HUDEP-2 (cell line): ENCODE results near the gene LRRC19.
A peak's percentile ranks its signal among the peaks of the same experiment; 100 is the strongest.

Source experiments
- DNase-seq, 76 experiments: peaks; one replicate each; lab custom pipeline; 2025; ENCODE audit not compliant: unreplicated experiment in 76 of 76; lab: John Stamatoyannopoulos, UW

LRRC19 gene, protein sequence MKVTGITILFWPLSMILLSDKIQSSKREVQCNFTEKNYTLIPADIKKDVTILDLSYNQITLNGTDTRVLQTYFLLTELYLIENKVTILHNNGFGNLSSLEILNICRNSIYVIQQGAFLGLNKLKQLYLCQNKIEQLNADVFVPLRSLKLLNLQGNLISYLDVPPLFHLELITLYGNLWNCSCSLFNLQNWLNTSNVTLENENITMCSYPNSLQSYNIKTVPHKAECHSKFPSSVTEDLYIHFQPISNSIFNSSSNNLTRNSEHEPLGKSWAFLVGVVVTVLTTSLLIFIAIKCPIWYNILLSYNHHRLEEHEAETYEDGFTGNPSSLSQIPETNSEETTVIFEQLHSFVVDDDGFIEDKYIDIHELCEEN

GRCh38 chr9:27005491-27005890 lies at the start of gene LRRC19:
Gene LRRC19, minus strand, starts transcription at chr9:27005672. Its CDS starts 5,978 bp downstream, at chr9:26999694.
- no peak for DNase-seq

- DNase-seq, result no peak
Observed at GRCh38 chr9:27054841-27055240, 49.4 kb upstream of the LRRC19 start.

- DNase-seq, result no peak
Observed at GRCh38 chr9:27054125-27054524, 48.7 kb upstream of the LRRC19 start.

- no peak for DNase-seq
Observed at GRCh38 chr9:27053369-27054022, 48.0 kb upstream of the LRRC19 start.

DNA sequence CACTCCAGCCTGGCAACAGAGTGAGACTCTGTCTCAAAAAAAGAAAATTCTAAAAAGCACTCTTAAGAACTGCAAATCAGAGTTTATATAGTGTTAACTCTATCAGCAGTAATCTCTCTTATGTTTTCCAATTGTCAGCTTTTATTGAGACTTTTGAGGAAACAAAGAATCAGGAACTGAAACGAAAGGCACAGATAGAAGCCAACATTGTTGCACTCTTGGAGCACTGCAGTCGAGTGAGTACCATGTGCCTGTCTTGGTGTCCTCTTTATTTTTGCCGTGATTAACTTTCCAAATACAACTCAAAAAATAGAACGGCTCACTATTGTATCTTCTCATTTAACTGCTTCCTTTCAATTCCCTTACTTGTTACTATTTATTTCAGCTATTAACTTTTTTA lies 41.7 kb upstream of the LRRC19 start:
- DNase-seq, result no peak

DNA sequence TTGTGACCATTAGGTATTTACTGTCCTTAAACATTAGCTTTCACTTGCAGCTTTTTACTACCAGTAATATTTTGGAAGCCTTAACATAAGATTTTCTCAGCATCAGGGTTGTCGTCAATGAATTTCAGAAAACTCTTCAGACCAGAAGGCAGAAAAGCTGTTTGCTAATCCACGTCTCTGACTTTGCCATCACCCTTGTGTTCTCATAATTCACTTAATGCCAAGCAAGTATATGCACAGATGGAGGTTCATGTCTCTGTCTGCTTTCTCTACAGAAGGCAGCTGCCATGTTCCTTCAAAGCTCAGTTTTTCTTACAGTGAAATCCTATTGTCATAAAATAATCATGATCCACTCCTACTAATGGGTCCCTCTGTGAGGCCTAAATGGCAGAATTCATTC lies 37.7 kb upstream of the LRRC19 start:
- no peak for DNase-seq

GRCh38 chr9:27042476-27042875 lies 37.0 kb upstream of the LRRC19 start:
- no peak for DNase-seq

GRCh38 chr9:27041746-27042145 lies 36.3 kb upstream of the LRRC19 start:
- no peak for DNase-seq

DNA sequence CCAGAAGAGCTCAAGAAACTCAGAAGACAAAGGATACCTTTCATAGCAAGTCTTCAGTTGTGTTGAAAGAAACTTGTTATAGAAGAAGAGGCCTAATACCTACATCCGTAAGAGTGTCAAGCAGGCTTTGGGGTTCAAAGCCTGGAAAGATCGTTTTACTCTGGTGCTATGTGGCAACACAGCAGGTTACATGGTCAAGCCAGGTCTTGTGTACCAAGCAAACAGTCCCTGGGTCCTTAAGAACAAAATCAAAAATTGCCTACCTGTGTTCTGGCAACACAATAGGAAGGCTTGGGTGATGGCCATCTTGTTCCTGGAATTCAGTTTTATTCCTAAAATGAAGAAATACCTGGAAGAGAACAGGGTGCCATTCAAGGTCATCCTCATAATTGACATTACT lies 32.0 kb upstream of the LRRC19 start:
- DNase-seq, result no peak

GRCh38 chr9:27033815-27034403 lies 28.4 kb upstream of the LRRC19 start:
- DNase-seq, result peak in 59 of 76 experiments; percentile 1 to 68 (median 33)

DNA sequence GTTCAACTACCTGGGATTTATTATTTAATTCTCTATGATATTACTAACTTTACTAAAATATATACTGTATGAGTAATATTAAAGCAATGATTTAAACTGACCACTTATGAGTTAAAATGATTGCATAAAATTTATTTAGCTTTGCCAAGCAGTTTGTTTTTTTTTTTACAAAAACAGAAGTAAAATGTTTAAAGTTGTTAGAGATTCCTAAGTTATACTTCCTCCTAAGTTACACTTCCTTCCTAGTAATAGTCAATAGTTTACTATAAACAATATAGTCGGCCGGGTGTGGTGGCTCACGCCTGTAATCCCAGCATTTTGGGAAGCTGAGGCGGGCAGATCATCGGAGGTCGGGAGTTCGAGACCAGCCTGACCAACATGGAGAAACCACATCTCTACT lies 23.7 kb upstream of the LRRC19 start:
- DNase-seq, result no peak

- DNase-seq, result no peak
Observed at GRCh38 chr9:27022920-27023319, 17.4 kb upstream of the LRRC19 start.

DNA sequence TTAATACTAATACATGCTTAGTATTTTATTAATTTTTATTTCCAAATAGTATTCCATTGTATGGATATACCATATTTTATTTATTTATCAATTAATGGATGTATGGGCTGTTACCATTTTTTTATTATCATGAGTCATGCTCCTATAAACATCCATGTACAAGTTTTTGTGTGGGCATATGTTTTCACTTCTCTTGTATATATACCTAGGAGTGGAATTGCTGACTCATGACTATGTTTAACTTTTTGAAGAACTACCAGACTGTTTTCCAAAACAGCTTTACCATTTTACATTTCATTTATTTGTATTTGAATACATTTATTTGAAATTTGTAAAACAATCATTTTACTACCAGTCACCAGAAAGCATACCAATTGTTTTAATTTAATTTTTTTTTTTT lies 14.1 kb upstream of the LRRC19 start:
- DNase-seq, result no peak

DNA sequence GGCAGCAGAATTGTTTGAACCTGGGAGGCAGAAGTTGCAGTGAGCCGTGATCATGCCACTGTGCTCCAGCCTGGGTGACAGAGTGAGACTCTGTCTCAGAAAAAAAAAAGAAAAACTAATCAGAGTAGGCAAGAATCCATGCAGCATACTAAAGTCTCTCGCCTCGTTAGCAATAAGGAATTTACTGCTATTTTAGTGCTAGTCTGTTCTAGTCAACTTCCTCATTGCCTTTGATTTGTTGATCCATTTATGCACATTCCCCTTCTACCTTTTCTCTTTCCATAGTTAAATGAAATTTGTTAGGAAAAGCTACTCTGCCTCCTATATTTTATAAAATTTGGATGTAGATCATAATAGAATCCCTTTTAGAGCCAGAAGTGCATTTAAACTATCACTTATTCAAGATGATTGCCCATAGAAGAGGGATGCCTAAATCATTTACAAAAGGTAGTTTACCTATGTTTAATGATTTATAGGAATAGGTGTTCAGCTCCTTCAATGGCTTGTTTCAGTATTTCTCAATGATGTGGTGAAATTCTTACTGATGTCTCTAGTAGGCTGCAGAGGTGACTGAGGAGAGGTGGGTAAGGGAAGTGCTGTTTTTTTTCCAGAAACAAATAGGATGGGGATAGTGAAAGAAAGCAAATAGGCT lies 1.9 kb downstream of the LRRC19 start:
- DNase-seq, result no peak

GRCh38 chr9:26995810-26996209 lies 9.7 kb downstream of the LRRC19 start:
- no peak for DNase-seq

GRCh38 chr9:26983340-26983739 lies 22.1 kb downstream of the LRRC19 start:
- DNase-seq, result no peak

DNA sequence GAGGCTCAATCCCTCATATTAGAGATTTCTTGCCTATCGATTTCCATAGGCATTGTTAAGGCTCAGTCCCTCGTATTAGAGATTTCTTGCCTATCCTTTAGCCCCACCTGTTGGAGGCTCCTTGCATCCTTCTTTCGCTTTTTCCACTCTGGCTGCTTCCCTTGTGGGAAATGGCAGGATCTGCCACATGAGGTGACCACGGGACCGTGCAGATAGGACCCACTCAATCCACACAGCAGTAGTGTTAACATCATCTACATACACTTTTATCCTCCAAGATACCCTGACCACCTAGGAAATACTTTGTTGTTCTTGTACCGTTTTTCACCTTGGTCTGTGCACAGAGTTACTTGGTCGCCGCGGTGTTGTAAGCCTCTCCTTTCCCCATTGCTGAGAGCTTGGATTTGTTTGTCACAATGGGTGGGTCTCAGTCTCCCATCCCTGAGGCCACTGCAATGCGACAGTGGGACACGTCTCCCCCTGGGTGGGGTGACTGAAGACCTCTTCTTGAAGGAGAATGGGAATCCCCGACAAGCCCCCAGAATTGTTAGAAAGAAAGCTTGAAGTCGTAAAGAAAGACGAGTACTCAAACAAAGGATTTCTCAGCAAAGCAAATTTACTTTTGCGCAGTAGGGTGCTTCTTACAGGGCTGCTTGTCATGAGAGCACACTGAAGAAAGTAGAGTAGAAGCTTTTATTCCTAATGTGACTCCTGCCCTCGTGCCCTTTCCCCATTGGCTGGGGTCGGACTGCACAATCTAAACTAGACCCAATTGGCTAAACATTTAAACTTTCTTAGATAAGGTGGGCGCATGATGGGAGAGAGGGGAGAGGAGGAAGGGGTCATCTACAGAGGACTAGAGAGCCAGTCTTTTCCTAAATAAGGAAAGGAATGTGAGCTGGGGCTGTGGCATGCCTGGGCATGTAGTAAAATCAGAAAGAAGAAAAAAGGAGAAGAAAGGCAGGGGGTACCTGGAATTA lies 29.5 kb downstream of the LRRC19 start:
- DNase-seq, result peak in 41 of 76 experiments; percentile 1 to 56 (median 16)

DNA sequence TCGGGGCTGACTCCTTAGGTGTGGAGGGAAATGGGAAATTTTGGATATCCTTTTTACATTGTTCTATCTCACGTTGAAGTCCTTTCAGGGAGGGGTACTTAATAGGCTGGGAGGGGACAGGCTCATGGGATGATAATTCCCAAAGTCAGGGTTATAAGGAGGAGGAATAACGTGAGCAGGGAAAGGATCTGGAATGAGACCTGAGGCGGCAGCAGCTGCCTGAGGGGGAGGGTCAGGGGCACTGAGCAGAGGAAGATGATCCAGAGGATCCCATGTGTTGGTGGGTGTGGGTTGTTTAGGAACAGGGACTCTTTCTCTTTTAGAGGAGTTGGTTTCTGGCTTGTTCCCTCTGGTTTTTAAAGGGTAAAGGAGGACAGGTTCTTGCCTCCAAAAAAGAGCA lies 30.5 kb downstream of the LRRC19 start:
- DNase-seq, result no peak

DNA sequence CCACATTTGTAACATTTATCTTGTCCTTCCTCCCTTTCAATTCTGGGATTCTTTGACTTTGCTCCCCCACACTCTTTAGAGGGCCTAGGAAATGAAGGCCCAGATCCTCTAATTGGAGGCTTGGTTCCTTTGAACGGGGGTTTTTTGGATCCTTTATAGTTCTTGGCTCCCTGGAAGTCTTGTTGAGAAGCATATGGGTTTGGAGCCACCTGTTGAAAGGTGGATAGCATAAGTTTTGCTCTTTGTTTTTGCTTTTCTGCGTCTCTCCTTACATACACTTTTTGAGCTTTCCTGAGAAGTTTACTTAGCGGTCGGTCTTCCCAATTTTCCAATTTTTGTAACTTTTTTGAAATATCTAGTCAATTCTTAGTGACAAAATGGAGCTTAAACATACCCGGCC lies 31.5 kb downstream of the LRRC19 start:
- DNase-seq, result no peak

- DNase-seq, result no peak
Observed at GRCh38 chr9:26971721-26972120, 33.8 kb downstream of the LRRC19 start.
